ENCODE data around the gene SLIT3. TPM values are rescaled to one million over a fixed set of nuclear protein-coding genes. Genes with fewer than 3 reads are reported as not detected.

Gene SLIT3
- total RNA-seq, 6 experiments from 2014 or later = 0.31 to 1.2 (median 0.65) TPM

- WGBS (ENCODE audit: insufficient coverage, low coverage, low lambda C conversion rate, missing lambda C conversion rate) = 48% methylated on average over 4 of the region's 7 CpGs
- Histone ChIP-seq H3K9me3 (no peaks in the 10 kb centered on the region), H3K27me3 (no peaks in the 10 kb centered on the region), H3K4me1 (no peaks in the 10 kb centered on the region), H3K4me3 (no peak overlapping the region), H3K36me3 (no peaks in the 10 kb centered on the region), H3K27ac (no peak overlapping the region)
- intact Hi-C loops (cut with DNase I) = no loop called here
- DNase-seq (no peak), ATAC-seq (no peak)
- TF ChIP-seq CTCF (IDR thresholded peaks at IDR 0.05) (no peak), POLR2A (IDR thresholded peaks at IDR 0.05) (no peak)
Measured at GRCh38 chr5:168734620-168735300, 566.2 kb downstream of the SLIT3 start.

- intact Hi-C loops (cut with DNase I) = no loop called here
- no peak for ATAC-seq
- H3K27ac ChIP-seq = no peak overlapping the region
- 11% methylated on average over 1 of the region's 1 CpG for WGBS (ENCODE audit: insufficient coverage, low coverage, low lambda C conversion rate, missing lambda C conversion rate)
- no peak for TF ChIP-seq CTCF (IDR thresholded peaks at IDR 0.05)
- no peak for TF ChIP-seq POLR2A (IDR thresholded peaks at IDR 0.05)
- no peaks in the 10 kb centered on the region for H3K4me1 ChIP-seq
- H3K36me3 ChIP-seq = no peaks in the 10 kb centered on the region
- H3K27me3 ChIP-seq = no peaks in the 10 kb centered on the region
- H3K9me3 ChIP-seq = no peaks in the 10 kb centered on the region
- H3K4me3 ChIP-seq = no peak overlapping the region
- DNase-seq = no peak
Measured at GRCh38 chr5:168734119-168734518, 566.8 kb downstream of the SLIT3 start.

GRCh38 chr5:168728546-168729211, 572.3 kb downstream of the SLIT3 start:
- Histone ChIP-seq H3K4me1 (no peaks in the 10 kb centered on the region), H3K36me3 (no peaks in the 10 kb centered on the region), H3K9me3 (peaks cover 0 to 5% (median 0%) of the 10 kb centered on the region in 4 donors), H3K4me3 (no peak overlapping the region), H3K27me3 (no peaks in the 10 kb centered on the region), H3K27ac (no peak overlapping the region)
- DNase-seq (no peak), ATAC-seq (no peak)
- WGBS (ENCODE audit: insufficient coverage, low coverage, low lambda C conversion rate, missing lambda C conversion rate) = 100% methylated on average over 1 of the region's 1 CpG
- intact Hi-C loops (cut with DNase I) = no loop called here
- TF ChIP-seq CTCF (IDR thresholded peaks at IDR 0.05) (no peak), POLR2A (IDR thresholded peaks at IDR 0.05) (no peak)

GRCh38 chr5:168727547-168727946, 573.4 kb downstream of the SLIT3 start:
- Histone ChIP-seq H3K36me3 (no peaks in the 10 kb centered on the region), H3K27me3 (no peaks in the 10 kb centered on the region), H3K4me1 (no peaks in the 10 kb centered on the region), H3K4me3 (no peak overlapping the region), H3K27ac (no peak overlapping the region), H3K9me3 (peaks cover 0 to 5% (median 0%) of the 10 kb centered on the region in 4 donors)
- no peak for DNase-seq
- no CpG with 5 or more reads among the region's 2 CpGs for WGBS (ENCODE audit: insufficient coverage, low coverage, low lambda C conversion rate, missing lambda C conversion rate)
- no peak for ATAC-seq
- TF ChIP-seq CTCF (IDR thresholded peaks at IDR 0.05) (no peak), POLR2A (IDR thresholded peaks at IDR 0.05) (no peak)
- intact Hi-C loops (cut with DNase I) = no loop called here

Data from right lobe of liver (tissue), 6 donors.